D721Med (cell line): ENCODE measurements around the gene SH3BGR.

ENCODE experiments used
- DNase-seq: peaks from one replicate; pipeline ENCODE4 v3.0.0; 2011; ENCODE audit warnings: low spot score; ENCODE audit not compliant: insufficient read length
- FAIRE-seq: peaks from 2 replicates; lab custom pipeline; 2011; peaks lifted over from hg19 to GRCh38; lab: Jason Lieb, UNC
- CTCF ChIP-seq: IDR thresholded peaks from 2 replicates; pipeline ENCODE4 v1.5.1; 2012; ENCODE audit warnings: mild to moderate bottlenecking, control low read depth; ENCODE audit not compliant: insufficient read depth; ENCODE audit errors: missing control alignments

The SH3BGR gene

GRCh38 chr21:39461419-39461818, 9.6 kb downstream of the SH3BGR start:
- no peak for TF ChIP-seq CTCF
- no peak for FAIRE-seq
- DNase-seq = no peak

- FAIRE-seq (no peak), DNase-seq (no peak)
- no peak for TF ChIP-seq CTCF
Observed at GRCh38 chr21:39463308-39463707, 11.5 kb downstream of the SH3BGR start.

GRCh38 chr21:39466584-39466983, 14.8 kb downstream of the SH3BGR start:
- FAIRE-seq (no peak), DNase-seq (no peak)
- TF ChIP-seq CTCF = no peak

- FAIRE-seq (no peak), DNase-seq (no peak)
- TF ChIP-seq CTCF = no peak
Observed at GRCh38 chr21:39467746-39468145, 16.0 kb downstream of the SH3BGR start.

GRCh38 chr21:39468559-39468958, 16.8 kb downstream of the SH3BGR start:
- no peak for FAIRE-seq
- TF ChIP-seq CTCF = no peak

GRCh38 chr21:39471598-39471997, 19.8 kb downstream of the SH3BGR start:
- no peak for TF ChIP-seq CTCF
- FAIRE-seq (no peak), DNase-seq (no peak)

More at GRCh38 chr21:39468559-39468958, 16.8 kb downstream of the SH3BGR start:
- no peak for DNase-seq

- no peak for FAIRE-seq
- TF ChIP-seq CTCF = no peak
- no peak for DNase-seq
Observed at GRCh38 chr21:39472786-39473185, 21.0 kb downstream of the SH3BGR start.
